Neuron (in vitro differentiated cells): ENCODE data around the gene BID.

Source experiments
- H2AFZ ChIP-seq: one replicate; pipeline ENCODE4 v1.6.1; 2013; ENCODE audit warnings: low read depth, mild to moderate bottlenecking, inconsistent platforms, low read length, moderate library complexity
- H3K27me3 ChIP-seq: one replicate; pipeline ENCODE4 v1.6.1; 2013; ENCODE audit warnings: low read length; ENCODE audit not compliant: insufficient read depth
- H3K36me3 ChIP-seq: one replicate; pipeline ENCODE4 v1.6.1; 2013; ENCODE audit warnings: low read length; ENCODE audit not compliant: insufficient read depth
- H3K4me1 ChIP-seq: one replicate; pipeline ENCODE4 v1.6.1; 2013; ENCODE audit warnings: low read length; ENCODE audit not compliant: insufficient read depth
- H3K4me3 ChIP-seq: 2 replicates; pipeline ENCODE4 v1.5.1; 2013; ENCODE audit warnings: mild to moderate bottlenecking, low read length, moderate library complexity
- H3K9me3 ChIP-seq: one replicate; pipeline ENCODE4 v1.6.1; 2013; ENCODE audit warnings: low read length

The BID gene

GRCh38 chr22:17795661-17796548 lies 21.6 kb upstream of the BID start:
- H2AFZ ChIP-seq = no peak overlapping the region
- H3K27me3 ChIP-seq = no peaks in the 10 kb centered on the region
- no peaks in the 10 kb centered on the region for H3K9me3 ChIP-seq

GRCh38 chr22:17794726-17795542 lies 20.7 kb upstream of the BID start:
- Histone ChIP-seq H2AFZ (no peak overlapping the region), H3K27me3 (no peaks in the 10 kb centered on the region), H3K36me3 (peaks cover 10% of the 10 kb centered on the region), H3K4me3 (no peak overlapping the region), H3K9me3 (no peaks in the 10 kb centered on the region), H3K4me1 (no peaks in the 10 kb centered on the region)

More at GRCh38 chr22:17795661-17796548, 21.6 kb upstream of the BID start:
- H3K4me1 ChIP-seq = no peaks in the 10 kb centered on the region
- H3K36me3 ChIP-seq = peaks cover under 1% of the 10 kb centered on the region
- no peak overlapping the region for H3K4me3 ChIP-seq

GRCh38 chr22:17792854-17793434 lies 18.7 kb upstream of the BID start:
- Histone ChIP-seq H3K4me3 (no peak overlapping the region), H3K27me3 (no peaks in the 10 kb centered on the region), H2AFZ (no peak overlapping the region), H3K9me3 (no peaks in the 10 kb centered on the region), H3K4me1 (no peaks in the 10 kb centered on the region), H3K36me3 (peaks cover 10% of the 10 kb centered on the region)

GRCh38 chr22:17792299-17792698 lies 18.0 kb upstream of the BID start:
- H3K36me3 ChIP-seq = peaks cover 10% of the 10 kb centered on the region
- H3K4me1 ChIP-seq = peaks cover under 1% of the 10 kb centered on the region
- no peaks in the 10 kb centered on the region for H3K9me3 ChIP-seq
- H3K27me3 ChIP-seq = no peaks in the 10 kb centered on the region
- no peak overlapping the region for H3K4me3 ChIP-seq
- H2AFZ ChIP-seq = no peak overlapping the region

DNA sequence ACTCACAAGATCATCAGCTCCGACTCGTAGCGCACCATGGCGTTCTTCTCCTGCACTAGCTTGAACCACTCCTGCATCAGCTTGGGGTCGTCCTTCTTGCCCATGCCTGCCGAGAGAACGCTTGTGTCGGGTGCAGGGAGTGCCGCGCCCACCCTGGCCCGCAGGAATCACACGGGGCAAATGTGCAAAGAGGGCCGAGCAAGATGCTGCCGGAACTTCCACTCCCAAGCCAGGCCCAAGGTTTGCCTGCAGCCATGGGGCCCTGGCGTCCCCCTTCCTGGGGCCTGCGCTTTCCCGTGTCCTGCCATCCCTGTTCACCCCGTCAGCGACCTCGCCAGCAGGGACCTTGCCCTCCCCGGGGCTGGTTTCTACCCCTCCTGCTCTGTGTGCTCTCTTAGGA lies 16.9 kb upstream of the BID start:
- Histone ChIP-seq H3K36me3 (peaks cover 10% of the 10 kb centered on the region), H3K9me3 (no peaks in the 10 kb centered on the region), H3K4me1 (peaks cover 10% of the 10 kb centered on the region), H2AFZ (no peak overlapping the region), H3K4me3 (no peak overlapping the region), H3K27me3 (no peaks in the 10 kb centered on the region)

- Histone ChIP-seq H3K36me3 (peaks cover 10% of the 10 kb centered on the region), H3K4me1 (peaks cover 10% of the 10 kb centered on the region), H3K9me3 (no peaks in the 10 kb centered on the region), H3K27me3 (no peaks in the 10 kb centered on the region), H2AFZ (no peak overlapping the region), H3K4me3 (no peak overlapping the region)
Measured at GRCh38 chr22:17789379-17790200, 15.3 kb upstream of the BID start.

DNA sequence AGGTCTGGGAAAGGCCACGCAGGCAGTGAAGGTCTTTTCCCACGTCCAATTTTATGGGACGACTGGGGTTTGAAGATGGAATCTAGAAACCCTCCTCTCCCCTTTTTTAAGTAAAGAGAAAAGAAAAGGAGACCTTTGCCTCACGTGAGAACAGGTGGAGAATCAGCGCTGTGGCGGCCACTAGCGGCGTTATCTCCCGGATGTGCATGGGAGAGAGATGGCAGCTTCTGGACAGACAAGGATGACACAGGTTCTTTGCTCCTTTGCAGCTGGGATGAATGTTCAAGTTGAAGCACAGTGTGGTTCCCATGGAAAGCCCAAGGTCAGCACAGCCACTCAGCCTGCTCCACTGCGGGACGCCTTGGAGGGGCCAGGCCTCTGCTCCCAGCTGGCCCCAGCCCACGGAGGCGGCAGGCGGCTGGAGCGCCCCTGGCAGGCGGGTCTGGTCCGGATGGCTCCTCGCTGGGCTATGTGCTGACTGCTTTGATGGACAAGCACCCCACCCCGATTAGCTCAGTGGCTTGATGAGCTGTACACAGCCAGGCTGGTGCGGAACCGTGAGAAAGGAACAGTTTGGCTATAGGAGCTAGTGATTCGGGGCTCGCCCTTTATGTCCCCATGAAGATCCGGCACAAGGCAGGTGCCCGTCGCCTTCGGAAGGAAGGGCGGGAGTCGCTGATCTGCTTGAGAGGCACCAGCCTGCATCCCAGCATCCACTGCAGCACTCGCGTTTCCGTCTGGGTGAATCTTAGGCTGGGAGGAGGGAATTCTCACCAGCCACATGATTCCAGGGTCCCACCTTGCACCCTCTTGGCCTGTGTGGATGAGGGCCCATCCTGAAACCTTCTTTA lies 14.5 kb upstream of the BID start:
- H3K36me3 ChIP-seq = peaks cover 10% of the 10 kb centered on the region
- H3K27me3 ChIP-seq = no peaks in the 10 kb centered on the region
- no peak overlapping the region for H2AFZ ChIP-seq
- no peak overlapping the region for H3K4me3 ChIP-seq
- no peaks in the 10 kb centered on the region for H3K9me3 ChIP-seq
- peaks cover 10% of the 10 kb centered on the region for H3K4me1 ChIP-seq

- H3K36me3 ChIP-seq = peaks cover 10% of the 10 kb centered on the region
- no peak overlapping the region for H3K4me3 ChIP-seq
- no peaks in the 10 kb centered on the region for H3K9me3 ChIP-seq
- H3K4me1 ChIP-seq = peaks cover 10% of the 10 kb centered on the region
- H2AFZ ChIP-seq = no peak overlapping the region
- H3K27me3 ChIP-seq = no peaks in the 10 kb centered on the region
Measured at GRCh38 chr22:17787716-17788330, 13.6 kb upstream of the BID start.

DNA sequence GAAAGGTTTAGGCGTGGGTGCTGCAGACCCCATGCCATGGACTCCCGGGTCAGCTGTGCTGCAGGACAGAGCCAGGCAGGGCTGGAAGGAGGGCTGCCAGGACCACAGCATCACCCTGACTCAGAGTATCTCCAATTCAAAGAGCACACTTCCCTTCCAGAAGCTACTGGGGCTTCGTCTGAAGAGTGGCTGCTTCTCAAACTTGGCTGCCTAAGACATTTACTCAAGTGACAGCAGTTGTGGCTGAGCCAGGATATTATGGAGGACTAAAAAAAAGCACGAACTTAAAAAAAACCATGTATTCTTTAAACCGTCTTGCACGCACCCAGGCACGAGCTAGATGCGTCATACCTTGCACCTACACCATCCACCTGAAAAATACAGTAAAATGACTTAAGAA lies 13.0 kb upstream of the BID start:
- H3K4me1 ChIP-seq = peaks cover 10% of the 10 kb centered on the region
- no peak overlapping the region for H2AFZ ChIP-seq
- H3K9me3 ChIP-seq = no peaks in the 10 kb centered on the region
- peaks cover 10% of the 10 kb centered on the region for H3K36me3 ChIP-seq
- H3K4me3 ChIP-seq = no peak overlapping the region
- H3K27me3 ChIP-seq = no peaks in the 10 kb centered on the region

DNA sequence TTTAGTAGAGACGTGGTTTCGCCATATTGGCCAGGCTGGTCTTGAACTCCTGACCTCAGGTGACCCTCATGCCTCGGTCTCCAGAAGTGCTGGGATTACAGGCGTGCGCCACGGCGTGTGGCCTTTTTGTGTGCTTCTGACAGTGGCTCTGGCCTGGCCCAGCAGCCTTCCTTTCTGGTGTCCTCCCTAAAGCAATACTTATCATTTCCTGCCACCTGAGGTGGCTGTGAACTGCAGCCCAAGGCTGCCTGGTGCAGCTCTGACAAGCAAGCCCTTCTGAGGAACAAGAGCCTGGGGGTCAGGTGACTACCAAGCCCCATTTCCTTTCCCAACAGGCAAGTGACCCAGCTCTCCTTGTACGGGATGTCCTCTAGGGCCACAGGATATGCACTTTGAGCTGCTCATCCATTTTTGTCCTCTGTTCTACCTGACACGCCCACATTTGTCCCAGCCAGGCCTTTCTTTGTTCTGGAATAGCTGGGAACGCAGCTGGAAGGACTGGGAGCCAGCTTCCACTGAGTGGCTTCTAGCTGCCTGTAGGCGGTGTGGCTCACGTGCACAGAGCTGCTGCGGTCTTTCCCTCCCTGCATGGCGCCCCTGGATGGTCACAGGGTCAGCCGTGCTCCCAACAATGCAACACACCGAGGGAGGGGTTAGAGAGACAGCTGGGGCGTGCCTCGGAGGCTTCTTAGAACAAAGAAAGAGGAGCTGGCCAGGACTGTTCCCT lies 12.3 kb upstream of the BID start:
- Histone ChIP-seq H3K27me3 (no peaks in the 10 kb centered on the region), H2AFZ (no peak overlapping the region), H3K4me3 (no peak overlapping the region), H3K4me1 (peaks cover 10% of the 10 kb centered on the region), H3K9me3 (no peaks in the 10 kb centered on the region), H3K36me3 (peaks cover 10% of the 10 kb centered on the region)
